Measurements from ENCODE around the gene PTGFRN.
A peak's percentile ranks its signal among the peaks of the same experiment; 100 is the strongest.
"Not testable (repeated sequence)": the region's sequence is repeated elsewhere in the genome, so short reads cannot be mapped to it uniquely, and the experiment has no call there.

Gene PTGFRN

GRCh38 chr1:116968724-116969123 lies 59.0 kb downstream of the PTGFRN start:
- no peak for DNase-seq

- no peak for DNase-seq
Observed at GRCh38 chr1:116971258-116971860, 61.6 kb downstream of the PTGFRN start.

DNA sequence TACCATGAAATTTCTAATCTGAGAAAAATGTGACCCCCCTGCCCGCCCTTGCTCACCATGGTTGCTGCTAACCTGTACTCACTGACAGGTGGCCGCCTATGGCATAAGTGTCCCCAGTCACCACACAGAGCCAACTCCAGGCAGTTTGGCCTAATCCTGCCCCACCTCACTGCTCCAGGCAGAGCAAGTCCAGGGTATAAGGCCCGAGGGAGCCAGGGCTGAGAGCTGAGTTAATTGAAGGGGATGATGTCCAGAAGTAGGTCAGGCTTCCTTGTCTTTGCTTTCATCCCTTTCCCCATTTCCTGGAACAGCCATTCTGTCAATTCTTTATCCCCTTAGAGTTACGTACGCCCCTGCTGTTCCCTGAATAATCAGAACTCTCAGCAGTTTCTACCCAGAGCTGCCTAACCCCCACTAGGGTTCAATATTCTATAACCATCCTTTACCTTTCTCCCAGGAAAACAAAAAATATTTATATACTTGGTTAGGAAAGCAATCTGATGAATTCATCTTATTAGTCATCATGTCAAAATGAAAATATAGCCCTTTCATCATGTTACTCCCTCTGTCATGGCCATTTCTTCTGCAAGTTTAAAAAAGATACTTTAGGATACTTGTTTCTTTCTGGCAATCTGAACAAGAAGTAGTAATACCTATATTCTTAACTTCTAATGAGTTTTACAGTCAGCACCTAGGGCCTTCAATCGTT lies 62.4 kb downstream of the PTGFRN start:
- no peak for DNase-seq

- DNase-seq, result no peak
Observed at GRCh38 chr1:116972674-116973030, 62.9 kb downstream of the PTGFRN start.

- not testable (repeated sequence) for DNase-seq
Observed at GRCh38 chr1:116980309-116980708, 70.6 kb downstream of the PTGFRN start.

GRCh38 chr1:116981521-116982037 lies 71.9 kb downstream of the PTGFRN start:
- no peak for DNase-seq

- no peak for DNase-seq
Observed at GRCh38 chr1:116982319-116983004, 72.7 kb downstream of the PTGFRN start.

- DNase-seq, result no peak
Observed at GRCh38 chr1:116983112-116983511, 73.4 kb downstream of the PTGFRN start.

DNA sequence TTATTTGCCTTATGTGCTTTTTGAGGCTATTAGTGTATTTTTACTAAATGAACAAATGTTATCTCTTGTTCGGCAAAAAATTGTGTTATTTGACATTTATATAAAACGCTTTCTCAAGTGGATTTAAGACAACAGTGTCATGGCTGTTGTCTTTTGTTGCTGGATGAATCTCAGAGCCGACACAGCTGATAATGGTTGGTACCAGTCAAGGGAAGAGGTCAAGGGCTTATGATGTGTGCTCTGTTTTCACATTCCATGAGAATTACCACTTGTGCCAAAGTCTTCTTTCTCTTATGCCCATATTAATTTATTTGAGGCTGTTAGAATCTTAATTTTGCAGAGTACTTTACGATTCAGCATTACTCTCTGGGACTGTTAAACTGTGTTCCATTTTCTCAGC lies 74.0 kb downstream of the PTGFRN start:
- no peak for DNase-seq

DNA sequence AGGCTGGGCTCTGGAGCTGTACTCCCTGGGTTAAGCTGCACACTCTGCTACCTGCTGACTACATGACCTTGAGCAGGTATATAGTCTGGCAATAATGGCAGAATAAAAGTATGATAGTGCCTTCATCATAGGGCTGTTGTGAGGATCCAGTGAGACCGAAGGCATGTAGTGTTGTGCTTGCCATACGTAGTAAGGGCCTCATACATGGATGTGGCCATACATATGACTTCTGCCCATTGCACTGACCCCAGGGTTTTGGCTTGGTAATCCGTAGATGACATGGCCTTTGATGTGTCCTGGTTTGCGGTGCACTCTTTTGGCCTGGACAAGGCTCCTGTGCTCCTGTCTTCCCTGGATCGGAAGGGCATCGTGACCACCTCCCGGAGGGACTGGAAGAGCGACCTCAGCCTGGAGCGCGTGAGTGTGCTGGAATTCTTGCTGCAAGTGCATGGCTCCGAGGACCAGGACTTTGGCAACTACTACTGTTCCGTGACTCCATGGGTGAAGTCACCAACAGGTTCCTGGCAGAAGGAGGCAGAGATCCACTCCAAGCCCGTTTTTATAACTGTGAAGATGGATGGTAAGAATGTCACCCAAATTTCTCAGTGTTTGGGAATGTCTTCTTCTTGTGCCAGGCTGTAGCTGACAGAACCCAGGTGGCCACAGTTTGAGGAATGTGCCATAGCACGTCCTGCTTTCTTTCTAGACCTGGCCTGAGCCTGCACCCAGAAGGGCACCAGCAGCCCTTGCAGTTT lies 74.9 kb downstream of the PTGFRN start:
- DNase-seq, result no peak

DNA sequence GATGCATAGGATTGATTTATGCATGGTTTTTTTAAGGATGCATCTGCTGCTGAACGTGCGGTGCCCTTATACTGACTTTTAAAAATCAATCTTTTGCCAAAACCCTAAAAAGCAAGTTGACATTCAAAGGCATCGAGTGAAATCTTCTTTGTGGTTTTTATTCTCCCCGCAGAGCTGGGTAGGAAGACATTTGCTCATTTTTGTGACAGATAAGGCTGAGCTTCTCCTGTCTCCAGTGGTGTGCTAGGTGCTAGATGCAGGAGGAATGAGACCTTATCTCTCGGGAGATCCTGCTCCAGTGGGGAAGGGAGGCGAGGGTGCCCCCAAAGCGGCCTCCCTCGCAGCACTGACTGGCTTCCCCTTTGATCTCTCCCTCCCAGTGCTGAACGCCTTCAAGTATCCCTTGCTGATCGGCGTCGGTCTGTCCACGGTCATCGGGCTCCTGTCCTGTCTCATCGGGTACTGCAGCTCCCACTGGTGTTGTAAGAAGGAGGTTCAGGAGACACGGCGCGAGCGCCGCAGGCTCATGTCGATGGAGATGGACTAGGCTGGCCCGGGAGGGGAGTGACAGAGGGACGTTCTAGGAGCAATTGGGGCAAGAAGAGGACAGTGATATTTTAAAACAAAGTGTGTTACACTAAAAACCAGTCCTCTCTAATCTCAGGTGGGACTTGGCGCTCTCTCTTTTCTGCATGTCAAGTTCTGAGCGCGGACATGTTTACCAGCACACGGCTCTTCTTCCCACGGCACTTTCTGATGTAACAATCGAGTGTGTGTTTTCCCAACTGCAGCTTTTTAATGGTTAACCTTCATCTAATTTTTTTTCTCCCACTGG lies 76.9 kb downstream of the PTGFRN start:
- no peak for DNase-seq

DNA sequence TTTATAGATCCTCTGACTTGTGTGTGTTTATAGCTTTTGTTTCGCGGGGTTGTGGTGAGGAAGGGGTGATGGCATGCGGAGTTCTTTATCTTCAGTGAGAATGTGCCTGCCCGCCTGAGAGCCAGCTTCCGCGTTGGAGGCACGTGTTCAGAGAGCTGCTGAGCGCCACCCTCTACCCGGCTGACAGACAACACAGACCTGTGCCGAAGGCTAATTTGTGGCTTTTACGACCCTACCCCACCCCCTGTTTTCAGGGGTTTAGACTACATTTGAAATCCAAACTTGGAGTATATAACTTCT lies 77.5 kb downstream of the PTGFRN start:
- peak in 2 of 56 donors; percentile 13 to 14 for DNase-seq

DNA sequence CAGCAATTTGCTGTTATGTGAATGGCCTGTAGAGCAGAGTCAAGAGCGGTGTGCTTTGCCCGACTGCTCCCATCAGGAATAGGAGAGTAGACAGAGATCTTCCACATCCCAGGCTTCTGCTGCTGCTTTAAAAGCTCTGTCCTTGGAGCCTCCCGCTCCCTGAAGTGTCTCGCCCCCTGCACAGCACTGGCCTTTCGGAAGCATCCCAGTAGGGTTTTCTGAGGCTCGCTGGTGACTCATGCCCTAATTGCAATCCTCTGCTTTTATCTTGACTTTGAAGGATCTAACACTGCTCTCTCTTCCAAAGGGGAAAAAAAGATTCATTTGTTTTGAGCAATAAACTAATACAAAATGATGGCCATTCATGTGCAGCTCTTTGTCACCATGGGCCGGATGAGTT lies 78.5 kb downstream of the PTGFRN start:
- no peak for DNase-seq

GRCh38 chr1:116988908-116989307 lies 79.2 kb downstream of the PTGFRN start:
- no peak for DNase-seq

DNA sequence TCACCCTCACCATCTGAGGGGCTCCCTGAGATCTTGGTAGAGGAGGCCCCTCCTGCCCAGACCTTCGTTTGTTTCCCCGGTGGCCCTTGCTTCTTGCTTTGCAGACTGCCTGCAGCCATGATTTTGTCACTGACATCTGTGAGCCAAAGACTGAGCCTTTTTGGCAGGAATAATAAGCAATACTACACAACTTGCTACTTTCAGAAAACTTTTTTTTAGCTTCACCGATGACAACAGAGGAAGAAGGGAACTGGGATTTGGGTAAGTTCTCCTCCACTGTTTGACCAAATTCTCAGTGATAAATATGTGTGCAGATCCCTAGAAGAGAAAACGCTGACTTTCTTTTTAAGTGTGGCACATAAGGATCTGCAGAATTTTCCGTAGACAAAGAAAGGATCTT lies 80.1 kb downstream of the PTGFRN start:
- no peak for DNase-seq

- peak in 10 of 56 donors; percentile 10 to 51 (median 22) for DNase-seq
Observed at GRCh38 chr1:116990612-116991151, 81.0 kb downstream of the PTGFRN start.

DNA sequence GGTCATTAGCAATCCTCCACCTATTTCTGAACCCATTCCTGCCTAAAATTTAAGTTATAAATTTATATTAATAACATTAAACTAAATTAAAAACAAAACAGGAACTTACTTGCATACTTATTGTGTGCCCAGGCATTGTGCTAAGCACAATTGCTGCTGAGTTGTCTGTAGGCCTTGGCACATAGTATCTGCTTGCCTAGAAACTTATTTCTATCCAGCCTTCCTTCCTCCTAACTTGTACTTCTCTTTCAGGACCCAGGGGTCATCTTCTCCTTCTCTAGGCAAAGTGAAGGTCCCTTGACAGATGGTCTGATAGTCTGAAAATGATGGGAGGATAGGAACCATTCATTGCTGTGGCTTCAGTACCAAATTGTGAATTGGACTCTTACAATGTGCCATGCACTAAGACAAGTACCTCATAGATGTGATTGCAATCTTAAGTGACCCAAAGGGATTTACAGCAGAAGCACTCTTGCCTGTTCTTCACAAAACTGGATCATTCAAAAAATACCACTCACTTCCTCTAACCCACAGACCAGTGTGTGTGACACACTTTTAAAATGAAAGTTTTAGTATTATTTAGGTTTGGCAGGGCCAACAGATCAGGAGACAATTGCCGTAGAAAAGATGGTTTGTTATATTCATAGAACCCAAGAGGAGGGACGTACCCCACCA lies 81.6 kb downstream of the PTGFRN start:
- DNase-seq, result no peak

GRCh38 chr1:116991918-116992317 lies 82.2 kb downstream of the PTGFRN start:
- DNase-seq, result no peak

DNA sequence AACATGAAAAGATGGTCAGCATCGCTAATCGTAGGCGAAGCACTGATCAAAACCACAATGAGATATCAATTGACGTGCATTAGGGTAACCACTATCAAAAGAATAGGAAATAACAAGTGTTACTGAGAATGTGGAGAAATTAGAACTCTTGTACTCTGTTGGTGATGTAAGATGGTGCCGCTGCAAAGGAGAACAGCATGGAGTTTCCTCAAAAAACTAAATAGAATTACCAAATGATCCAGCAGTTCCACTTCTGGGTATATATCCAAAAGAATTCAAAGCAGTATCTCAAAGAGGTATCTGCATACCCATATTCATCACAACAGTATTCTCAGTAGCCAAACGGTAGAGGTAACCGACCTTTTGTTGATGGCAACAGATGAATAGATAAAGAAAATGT lies 83.6 kb downstream of the PTGFRN start:
- DNase-seq, result no peak

GRCh38 chr1:116994411-116994810 lies 84.7 kb downstream of the PTGFRN start:
- DNase-seq, result no peak

Measured in nucleus accumbens (tissue), 56 donors.